Stimulated activated CD8-positive, alpha-beta memory T cell treated with anti-CD3 and anti-CD28 coated beads, Interleukin-15, amount 100 ng/mL, for 4 hours (primary cell): ENCODE results near the gene GALNT7.
"Not testable (repeated sequence)": the region's sequence is repeated elsewhere in the genome, so short reads cannot be mapped to it uniquely, and the experiment has no call there.

Experiments
- DNase-seq, 2 donors: peaks; one replicate each; pipeline ENCODE4 v3.0.0-alpha.2; 2020; ENCODE audit warnings: low read depth in 2 of 2

Gene GALNT7

GRCh38 chr4:173195109-173195508, 26.5 kb downstream of the GALNT7 start:
- no peak for DNase-seq

DNA sequence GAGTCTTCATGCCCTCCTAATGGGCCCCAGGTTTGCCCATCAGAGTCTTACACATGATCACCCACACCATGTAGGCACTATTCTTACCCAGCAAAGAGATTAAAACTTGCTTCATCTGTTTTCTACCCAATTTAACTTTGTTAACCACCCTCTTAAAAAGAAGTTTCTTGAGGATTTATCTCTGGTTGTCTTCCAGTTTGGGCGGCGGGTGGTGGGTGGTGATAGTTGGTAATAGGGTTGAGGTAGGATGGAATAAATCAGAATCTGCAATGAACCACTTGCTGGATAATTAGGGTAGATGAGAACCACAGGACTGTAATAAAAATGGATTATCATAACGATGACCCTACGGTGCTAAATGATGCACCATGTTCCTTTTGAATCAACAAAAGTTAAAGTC, 30.9 kb downstream of the GALNT7 start:
- DNase-seq = no peak

- no peak for DNase-seq
These were observed 31.7 kb downstream of the GALNT7 start for GRCh38 chr4:173200103-173200884.

- no peak for DNase-seq
These were observed 33.8 kb downstream of the GALNT7 start for GRCh38 chr4:173202395-173202794.

- no peak for DNase-seq
These were observed 37.0 kb downstream of the GALNT7 start for GRCh38 chr4:173205656-173206055.

DNA sequence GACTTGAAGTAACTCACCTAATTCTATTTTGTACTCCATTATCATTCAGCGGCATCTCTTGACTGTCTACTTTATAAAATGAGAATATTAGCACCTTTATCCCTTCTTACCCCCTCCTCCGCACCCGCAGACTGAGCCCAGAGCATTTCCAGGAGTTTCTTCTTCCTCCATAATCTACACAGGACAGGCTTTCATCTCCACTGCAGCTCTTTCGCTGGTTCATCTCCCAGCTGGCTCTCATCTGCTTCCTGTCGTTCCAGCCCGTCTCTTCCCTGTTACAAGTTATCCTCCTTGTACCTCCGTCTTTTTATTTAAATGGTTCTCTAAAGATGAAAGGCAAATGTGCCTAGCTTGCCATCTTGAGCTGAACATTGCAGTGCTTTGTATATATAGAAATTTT, 39.8 kb downstream of the GALNT7 start:
- DNase-seq = no peak

DNA sequence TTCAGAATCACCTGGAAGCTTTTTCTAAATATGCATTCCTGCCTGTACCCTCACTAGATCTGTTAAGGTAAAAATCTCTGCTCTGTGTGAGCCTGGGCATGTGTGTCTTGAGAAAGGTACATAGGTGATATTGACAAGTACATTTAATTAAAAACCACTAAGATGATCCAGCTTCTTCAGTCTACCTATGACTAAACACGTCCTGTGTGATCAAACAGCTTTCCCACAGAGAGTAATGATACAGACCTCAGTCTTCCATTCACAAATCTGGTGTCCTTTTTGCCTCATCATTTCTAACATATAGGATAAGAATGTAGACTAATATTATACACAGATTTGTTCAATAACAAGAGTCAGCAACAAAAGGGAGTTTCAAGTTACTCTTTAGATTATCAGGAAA, 42.6 kb downstream of the GALNT7 start:
- DNase-seq = no peak

- DNase-seq = no peak
These were observed 43.2 kb downstream of the GALNT7 start for GRCh38 chr4:173211838-173212237.

DNA sequence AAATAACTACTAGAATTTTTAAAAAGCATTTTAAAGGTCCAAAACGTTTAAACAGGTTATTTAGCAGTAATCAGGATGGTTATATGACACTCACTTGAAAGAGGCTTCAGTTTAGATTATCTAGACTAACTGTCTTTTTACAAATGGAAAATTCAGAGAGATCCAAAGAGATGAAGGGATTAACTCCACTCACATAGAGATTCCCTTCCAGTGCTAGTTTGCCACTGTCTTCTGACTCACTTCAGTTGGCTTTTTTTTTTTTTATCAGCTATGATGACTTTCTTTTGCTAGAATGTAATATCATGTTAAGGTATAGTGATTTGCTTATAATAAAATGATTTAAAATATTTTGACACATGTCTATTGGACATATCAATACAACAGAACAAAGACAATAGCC, 43.8 kb downstream of the GALNT7 start:
- DNase-seq = no peak

- DNase-seq = no peak
These were observed 44.7 kb downstream of the GALNT7 start for GRCh38 chr4:173213296-173213695.

DNA sequence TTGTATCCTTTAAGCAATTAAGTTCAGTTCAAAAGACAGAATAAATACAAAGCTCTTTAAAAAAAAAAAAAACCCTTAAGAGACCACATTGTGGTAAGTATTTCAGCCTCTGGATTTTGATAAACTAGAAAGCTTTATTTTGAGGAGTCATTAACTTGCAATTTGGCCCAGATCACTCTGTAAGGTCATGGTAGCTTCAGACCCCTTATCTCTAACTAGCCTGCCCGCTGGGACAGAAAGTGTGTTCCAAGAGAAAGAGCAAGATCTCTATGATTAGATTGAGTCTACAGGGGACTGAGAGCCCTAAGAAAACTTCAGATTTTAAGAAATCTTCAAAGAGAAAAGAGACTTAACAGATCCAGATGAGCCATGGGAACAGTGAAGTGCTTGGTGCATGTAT, 45.6 kb downstream of the GALNT7 start:
- no peak for DNase-seq

GRCh38 chr4:173214661-173215060, 46.0 kb downstream of the GALNT7 start:
- DNase-seq = no peak

GRCh38 chr4:173217075-173217474, 48.5 kb downstream of the GALNT7 start:
- no peak for DNase-seq

DNA sequence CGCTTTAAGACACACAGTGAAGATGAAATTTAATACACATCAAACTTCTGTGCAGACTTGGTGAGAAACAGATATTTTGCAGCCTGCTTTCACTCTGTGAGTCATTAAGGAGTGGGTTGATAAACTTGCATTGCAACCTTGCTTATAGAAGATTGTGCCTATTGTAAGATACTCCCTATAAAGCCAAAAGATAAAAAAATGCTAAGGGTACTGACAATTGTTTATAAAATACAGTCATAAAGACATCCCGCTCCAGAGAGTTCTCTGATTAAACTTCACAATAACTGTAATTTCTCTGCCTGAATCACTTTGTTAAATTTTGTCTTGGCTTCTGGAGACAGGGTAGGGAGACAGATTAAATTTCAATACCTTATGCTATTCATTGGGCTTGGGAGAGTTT, 49.1 kb downstream of the GALNT7 start:
- DNase-seq = no peak

GRCh38 chr4:173218411-173219125, 50.0 kb downstream of the GALNT7 start:
- DNase-seq = no peak

GRCh38 chr4:173219126-173219437, 50.5 kb downstream of the GALNT7 start:
- not testable (repeated sequence) for DNase-seq

DNA sequence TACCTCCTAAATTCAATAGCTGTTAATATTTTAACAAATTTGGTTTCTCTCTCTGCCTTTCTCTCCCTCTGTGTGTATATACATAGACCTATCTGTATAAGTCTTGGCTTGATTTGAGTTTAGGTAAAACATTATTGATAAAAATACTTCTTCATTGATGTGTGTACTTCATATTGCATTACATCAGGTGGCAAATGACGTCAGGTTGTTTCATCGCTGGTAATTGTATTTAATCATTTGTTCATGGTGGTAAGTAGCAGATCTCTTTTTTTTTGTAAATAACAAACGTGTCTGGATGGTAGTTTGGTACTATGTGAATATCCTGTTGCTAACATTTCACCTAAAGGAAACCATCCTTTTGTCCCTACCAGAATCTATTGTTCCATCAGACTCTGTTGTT, 55.1 kb downstream of the GALNT7 start:
- DNase-seq = no peak

DNA sequence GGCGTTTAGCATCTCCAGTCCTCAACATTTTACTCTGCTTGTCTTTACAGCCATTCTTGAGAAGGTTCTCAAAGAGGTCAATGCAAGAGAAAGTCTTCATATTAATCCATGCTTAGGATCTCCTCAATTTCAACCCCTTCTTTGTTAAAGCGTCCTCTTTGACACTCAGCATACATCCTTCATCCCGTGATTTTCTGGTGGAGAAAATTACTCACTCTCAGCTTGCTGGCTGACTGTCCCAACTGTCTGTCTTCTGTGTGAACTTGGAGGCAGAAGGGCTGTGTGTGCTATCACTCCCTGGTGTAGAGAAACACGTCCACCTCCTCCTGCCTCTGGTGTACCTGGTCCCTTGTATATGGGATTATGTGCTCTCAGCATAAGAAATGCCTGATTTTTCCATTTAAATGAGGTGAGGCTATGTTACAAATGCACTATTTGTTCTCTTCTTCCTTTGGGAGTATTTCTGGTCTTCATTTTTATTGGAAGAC, 57.8 kb downstream of the GALNT7 start:
- DNase-seq = no peak

- no peak for DNase-seq
These were observed 59.1 kb downstream of the GALNT7 start for GRCh38 chr4:173227756-173228155.

- DNase-seq = no peak
These were observed 61.5 kb downstream of the GALNT7 start for GRCh38 chr4:173230062-173230461.

DNA sequence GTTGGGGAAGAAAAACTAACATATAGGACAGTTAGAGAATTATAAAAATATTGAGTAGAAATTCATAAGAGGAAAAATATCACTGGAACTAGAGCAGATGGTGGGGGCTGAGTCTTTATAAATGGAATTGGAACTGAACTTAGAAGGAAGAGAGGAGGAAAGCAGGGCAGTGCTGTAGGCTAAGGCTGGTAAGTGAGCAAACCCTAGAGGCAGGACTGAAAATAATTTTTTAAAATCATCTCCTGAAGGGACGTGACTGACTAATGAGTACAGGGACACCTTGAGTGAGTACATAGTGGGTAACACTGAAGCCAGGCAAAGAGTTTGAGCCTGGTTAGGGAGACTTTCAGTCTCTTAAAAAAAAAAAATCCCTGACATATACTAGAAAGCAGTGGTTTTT, 63.3 kb downstream of the GALNT7 start:
- DNase-seq = no peak

DNA sequence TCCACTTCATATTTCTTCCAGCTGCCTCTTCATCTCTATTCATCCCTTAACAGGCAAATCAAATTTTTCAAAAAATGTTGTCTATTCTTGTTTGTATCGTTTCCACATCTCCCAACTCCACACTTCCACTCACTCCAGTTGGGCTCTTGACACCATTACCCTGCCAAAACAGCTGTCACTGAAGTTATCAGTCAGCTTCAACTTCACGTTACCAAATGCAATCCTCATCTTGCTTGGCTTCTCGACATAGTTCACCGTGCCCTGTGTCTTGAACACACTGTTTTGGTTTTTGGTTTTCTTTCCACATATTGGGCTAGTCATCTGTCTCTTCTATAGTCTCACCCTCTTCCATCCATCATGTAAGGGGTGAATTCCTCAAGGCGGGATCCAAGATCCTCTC, 65.2 kb downstream of the GALNT7 start:
- DNase-seq = no peak

DNA sequence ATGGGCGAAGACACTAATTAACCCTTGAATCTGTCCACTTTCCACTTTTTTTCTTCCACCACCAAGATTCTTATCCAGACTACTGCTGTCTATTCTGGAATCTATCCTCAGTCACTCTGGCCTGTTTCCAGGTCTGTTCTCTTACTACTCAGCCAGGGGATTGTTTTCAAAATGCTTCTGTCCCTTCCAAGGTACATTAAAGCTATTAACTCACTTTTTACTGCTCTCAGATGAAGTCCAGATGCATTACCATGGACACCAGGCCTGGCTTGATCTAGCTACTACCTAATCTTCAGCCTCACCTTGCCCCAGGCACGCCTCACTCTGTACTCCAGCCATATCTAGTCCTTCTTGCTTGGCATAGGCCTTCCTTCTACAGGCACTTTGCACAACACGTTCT, 66.4 kb downstream of the GALNT7 start:
- DNase-seq = no peak
